SJSA1 (cell line): ENCODE results near the gene RERE. TPM values are rescaled to one million over a fixed set of nuclear protein-coding genes. Genes with fewer than 3 reads are reported as not detected.
A peak's percentile ranks its signal among the peaks of the same experiment; 100 is the strongest.

Experiments used
- DNase-seq, 2 experiments: peaks; one replicate each; pipeline ENCODE4 v3.0.0-alpha.2; 2015 to 2020; ENCODE audit warnings: low spot score in 2 of 2, low read depth in 1 of 2
- H3K27ac ChIP-seq: fragments of 250-450 bp; sonication (Bioruptor Pico); 2 replicates; pipeline ENCODE4 v1.5.1; 2020; ENCODE audit warnings: mild to moderate bottlenecking, moderate library complexity
- H3K27me3 ChIP-seq: fragments of 250-450 bp; sonication (Bioruptor Pico); replicated peaks from 2 replicates; pipeline ENCODE4 v1.5.1; 2020; ENCODE audit warnings: mild to moderate bottlenecking, moderate library complexity
- H3K36me3 ChIP-seq: fragments of 250-450 bp; sonication (Bioruptor Pico); 2 replicates; pipeline ENCODE4 v1.5.1; 2020; ENCODE audit warnings: mild to moderate bottlenecking
- H3K4me1 ChIP-seq: fragments of 250-450 bp; sonication (Bioruptor Pico); replicated peaks from 2 replicates; pipeline ENCODE4 v1.6.1; 2021; ENCODE audit warnings: mild to moderate bottlenecking
- H3K4me3 ChIP-seq: fragments of 250-450 bp; sonication (Bioruptor Pico); 2 replicates; pipeline ENCODE4 v1.5.1; 2020; ENCODE audit warnings: mild to moderate bottlenecking
- H3K9me3 ChIP-seq: fragments of 250-450 bp; sonication (Bioruptor Pico); replicated peaks from 2 replicates; pipeline ENCODE4 v1.5.1; 2020; ENCODE audit warnings: mild to moderate bottlenecking
- total RNA-seq: library from RNA; depleted of rRNA; stranded (reverse); fragments of >200 nt; shearing (Covaris generic); gene quantifications from 2 replicates; pipeline ENCODE4 v1.2.3, GENCODE V29; 2014

RERE gene
- total RNA-seq, 1 experiment from 2014 or later: 15.7 TPM

GRCh38 chr1:8352471-8352845 is 465.0 kb downstream of the RERE start:
- no peaks in the 10 kb centered on the region for H3K27me3 ChIP-seq
- H3K4me1 ChIP-seq: peaks cover 4% of the 10 kb centered on the region; the same call in 1 of the 2 replicates
- H3K27ac ChIP-seq: no peak overlapping the region
- peaks cover 51% of the 10 kb centered on the region for H3K36me3 ChIP-seq
- DNase-seq: no peak
- H3K9me3 ChIP-seq: no peaks in the 10 kb centered on the region
- no peak overlapping the region for H3K4me3 ChIP-seq

- Histone ChIP-seq H3K36me3 (peaks cover 46% of the 10 kb centered on the region), H3K27ac (no peak overlapping the region)
- DNase-seq: peak in 1 of 2 experiments; percentile 18
Measured at GRCh38 chr1:8351693-8352470, 465.6 kb downstream of the RERE start.

GRCh38 chr1:8350914-8351684 is 466.3 kb downstream of the RERE start:
- no peaks in the 10 kb centered on the region for H3K9me3 ChIP-seq
- DNase-seq: no peak
- H3K4me3 ChIP-seq: no peak overlapping the region
- peaks cover 4% of the 10 kb centered on the region; the same call in 1 of the 2 replicates for H3K4me1 ChIP-seq
- H3K27me3 ChIP-seq: no peaks in the 10 kb centered on the region
- peaks cover 39% of the 10 kb centered on the region for H3K36me3 ChIP-seq
- H3K27ac ChIP-seq: no peak overlapping the region

More at GRCh38 chr1:8351693-8352470, 465.6 kb downstream of the RERE start:
- no peaks in the 10 kb centered on the region for H3K9me3 ChIP-seq
- no peaks in the 10 kb centered on the region for H3K27me3 ChIP-seq
- peaks cover 4% of the 10 kb centered on the region; the same call in 1 of the 2 replicates for H3K4me1 ChIP-seq
- no peak overlapping the region for H3K4me3 ChIP-seq

GRCh38 chr1:8349961-8350360 is 467.5 kb downstream of the RERE start:
- Histone ChIP-seq H3K27me3 (no peaks in the 10 kb centered on the region), H3K27ac (no peak overlapping the region), H3K9me3 (no peaks in the 10 kb centered on the region), H3K4me1 (peaks cover 4% of the 10 kb centered on the region; the same call in 1 of the 2 replicates), H3K4me3 (no peak overlapping the region), H3K36me3 (peaks cover 28% of the 10 kb centered on the region)
- no peak for DNase-seq

- H3K9me3 ChIP-seq: no peaks in the 10 kb centered on the region
- no peaks in the 10 kb centered on the region for H3K27me3 ChIP-seq
- no peak overlapping the region for H3K27ac ChIP-seq
- peaks cover 5% of the 10 kb centered on the region for H3K4me1 ChIP-seq
- no peak for DNase-seq
- H3K4me3 ChIP-seq: no peak overlapping the region
- H3K36me3 ChIP-seq: peaks cover 24% of the 10 kb centered on the region
Measured at GRCh38 chr1:8349473-8349865, 468.0 kb downstream of the RERE start.

GRCh38 chr1:8348777-8349472 is 468.5 kb downstream of the RERE start:
- Histone ChIP-seq H3K27ac (no peak overlapping the region), H3K36me3 (peaks cover 19% of the 10 kb centered on the region), H3K27me3 (no peaks in the 10 kb centered on the region), H3K9me3 (no peaks in the 10 kb centered on the region), H3K4me3 (no peak overlapping the region), H3K4me1 (peaks cover 10% of the 10 kb centered on the region)
- peak; percentile 52 to 70 for DNase-seq

- no peak overlapping the region for H3K4me3 ChIP-seq
- DNase-seq: no peak
- no peaks in the 10 kb centered on the region for H3K9me3 ChIP-seq
- H3K27me3 ChIP-seq: no peaks in the 10 kb centered on the region
- peaks cover 12% of the 10 kb centered on the region for H3K36me3 ChIP-seq
- H3K4me1 ChIP-seq: peaks cover 18% of the 10 kb centered on the region
- H3K27ac ChIP-seq: no peak overlapping the region
Measured at GRCh38 chr1:8348047-8348776, 469.2 kb downstream of the RERE start.

GRCh38 chr1:8347635-8348034 is 469.8 kb downstream of the RERE start:
- Histone ChIP-seq H3K4me3 (no peak overlapping the region), H3K9me3 (no peaks in the 10 kb centered on the region), H3K4me1 (peaks cover 23% of the 10 kb centered on the region), H3K36me3 (peaks cover 6% of the 10 kb centered on the region), H3K27me3 (no peaks in the 10 kb centered on the region), H3K27ac (no peak overlapping the region)
- no peak for DNase-seq

GRCh38 chr1:8345621-8346415 is 471.6 kb downstream of the RERE start:
- Histone ChIP-seq H3K36me3 (no peaks in the 10 kb centered on the region), H3K27me3 (no peaks in the 10 kb centered on the region), H3K4me1 (peaks cover 39% of the 10 kb centered on the region), H3K27ac (no peak overlapping the region), H3K9me3 (no peaks in the 10 kb centered on the region), H3K4me3 (no peak overlapping the region)
- DNase-seq: no peak

GRCh38 chr1:8344893-8345507 is 472.4 kb downstream of the RERE start:
- DNase-seq: no peak
- Histone ChIP-seq H3K36me3 (no peaks in the 10 kb centered on the region), H3K9me3 (no peaks in the 10 kb centered on the region), H3K4me3 (no peak overlapping the region), H3K27ac (no peak overlapping the region), H3K4me1 (peaks cover 39% of the 10 kb centered on the region), H3K27me3 (no peaks in the 10 kb centered on the region)

- Histone ChIP-seq H3K9me3 (no peaks in the 10 kb centered on the region), H3K4me1 (peaks cover 35% of the 10 kb centered on the region), H3K27ac (peak overlapping the region; percentile 97), H3K4me3 (peak overlapping the region; percentile 16), H3K27me3 (no peaks in the 10 kb centered on the region), H3K36me3 (no peaks in the 10 kb centered on the region)
- peak; percentile 97 to 99 for DNase-seq
Measured at GRCh38 chr1:8343464-8344001, 473.9 kb downstream of the RERE start.

- no peaks in the 10 kb centered on the region for H3K27me3 ChIP-seq
- no peaks in the 10 kb centered on the region for H3K9me3 ChIP-seq
- no peak overlapping the region for H3K4me3 ChIP-seq
- H3K27ac ChIP-seq: peak overlapping the region; percentile 97
- peaks cover 35% of the 10 kb centered on the region for H3K4me1 ChIP-seq
- no peaks in the 10 kb centered on the region for H3K36me3 ChIP-seq
- no peak for DNase-seq
Measured at GRCh38 chr1:8343044-8343443, 474.4 kb downstream of the RERE start.
